ENCODE data around the gene HSD11B1L.
A peak's percentile ranks its signal among the peaks of the same experiment; 100 is the strongest.
"Not testable (repeated sequence)": the region's sequence is repeated elsewhere in the genome, so short reads cannot be mapped to it uniquely, and the experiment has no call there.

HSD11B1L gene

GRCh38 chr19:5718037-5718578, 37.3 kb downstream of the HSD11B1L start:
- Histone ChIP-seq H3K9ac (ENCODE audit: low read length) (no peak overlapping the region), H3K4me3 (ENCODE audit: low read length) (no peak overlapping the region), H3K4me1 (ENCODE audit: control insufficient read depth, insufficient read depth, low read length) (peaks cover 11% of the 10 kb centered on the region), H3K36me3 (ENCODE audit: control insufficient read depth, insufficient read depth, low read length) (peaks cover 2% of the 10 kb centered on the region), H3K27me3 (ENCODE audit: control insufficient read depth, insufficient read depth, low read length) (no peaks in the 10 kb centered on the region), H3K27ac (ENCODE audit: low read depth, low read length) (no peak overlapping the region)

- H3K27ac ChIP-seq (ENCODE audit: low read depth, low read length), result no peak overlapping the region
- H3K4me3 ChIP-seq (ENCODE audit: low read length), result peak overlapping the region; percentile 95
- no peak overlapping the region for H3K9ac ChIP-seq (ENCODE audit: low read length)
- no peaks in the 10 kb centered on the region for H3K36me3 ChIP-seq (ENCODE audit: control insufficient read depth, insufficient read depth, low read length)
- peaks cover 11% of the 10 kb centered on the region for H3K4me1 ChIP-seq (ENCODE audit: control insufficient read depth, insufficient read depth, low read length)
- no peaks in the 10 kb centered on the region for H3K27me3 ChIP-seq (ENCODE audit: control insufficient read depth, insufficient read depth, low read length)
These were observed 37.9 kb downstream of the HSD11B1L start for GRCh38 chr19:5718579-5719273.

GRCh38 chr19:5719274-5719960, 38.6 kb downstream of the HSD11B1L start:
- H3K4me3 ChIP-seq (ENCODE audit: low read length), result peak overlapping the region; percentile 95

GRCh38 chr19:5719961-5720790, 39.3 kb downstream of the HSD11B1L start, which contains the start of the genes CATSPERD and LONP1:
TSS of gene CATSPERD (plus strand) at chr19:5720637. CDS start at chr19:5720738, 101 bp downstream.
TSS of gene LONP1 (minus strand) at chr19:5720146. CDS start at chr19:5720132, 14 bp downstream.
- H3K27me3 ChIP-seq (ENCODE audit: control insufficient read depth, insufficient read depth, low read length), result no peaks in the 10 kb centered on the region
- H3K36me3 ChIP-seq (ENCODE audit: control insufficient read depth, insufficient read depth, low read length), result no peaks in the 10 kb centered on the region
- peaks cover 11% of the 10 kb centered on the region for H3K4me1 ChIP-seq (ENCODE audit: control insufficient read depth, insufficient read depth, low read length)
- peak within 1 kb of the TSS; percentile 94 for H3K27ac ChIP-seq (ENCODE audit: low read depth, low read length)
- peak within 1 kb of the TSS; percentile 95 for H3K4me3 ChIP-seq (ENCODE audit: low read length)
- peak within 1 kb of the TSS; percentile 83 for H3K9ac ChIP-seq (ENCODE audit: low read length)

More at GRCh38 chr19:5719274-5719960, 38.6 kb downstream of the HSD11B1L start:
- peak overlapping the region; percentile 83 for H3K9ac ChIP-seq (ENCODE audit: low read length)
- peak overlapping the region; percentile 94 for H3K27ac ChIP-seq (ENCODE audit: low read depth, low read length)
- H3K36me3 ChIP-seq (ENCODE audit: control insufficient read depth, insufficient read depth, low read length), result no peaks in the 10 kb centered on the region
- H3K27me3 ChIP-seq (ENCODE audit: control insufficient read depth, insufficient read depth, low read length), result no peaks in the 10 kb centered on the region
- H3K4me1 ChIP-seq (ENCODE audit: control insufficient read depth, insufficient read depth, low read length), result peaks cover 11% of the 10 kb centered on the region

GRCh38 chr19:5727453-5728050, 46.7 kb downstream of the HSD11B1L start:
- no peaks in the 10 kb centered on the region for H3K36me3 ChIP-seq (ENCODE audit: control insufficient read depth, insufficient read depth, low read length)
- no peaks in the 10 kb centered on the region for H3K27me3 ChIP-seq (ENCODE audit: control insufficient read depth, insufficient read depth, low read length)
- H3K4me3 ChIP-seq (ENCODE audit: low read length), result no peak overlapping the region
- H3K4me1 ChIP-seq (ENCODE audit: control insufficient read depth, insufficient read depth, low read length), result no peaks in the 10 kb centered on the region
- no peak overlapping the region for H3K9ac ChIP-seq (ENCODE audit: low read length)
- no peak overlapping the region for H3K27ac ChIP-seq (ENCODE audit: low read depth, low read length)

GRCh38 chr19:5733172-5733571, 52.3 kb downstream of the HSD11B1L start:
- not testable (repeated sequence) for H3K36me3 ChIP-seq (ENCODE audit: control insufficient read depth, insufficient read depth, low read length); H3K27ac ChIP-seq (ENCODE audit: low read depth, low read length); H3K4me3 ChIP-seq (ENCODE audit: low read length); H3K4me1 ChIP-seq (ENCODE audit: control insufficient read depth, insufficient read depth, low read length); H3K27me3 ChIP-seq (ENCODE audit: control insufficient read depth, insufficient read depth, low read length); H3K9ac ChIP-seq (ENCODE audit: low read length)

All from rectal smooth muscle tissue (tissue), 1 donor.